GM18505 (cell line): Measurements from ENCODE around the gene CASK.

Experiments
- ATAC-seq: cut with Tn5 transposase; IDR thresholded peaks from one replicate; pipeline ENCODE4 v1.9.1; 2021; ENCODE audit not compliant: unreplicated experiment
- POLR2A ChIP-seq: IDR thresholded peaks from 4 replicates; pipeline ENCODE4 v1.6.1; 2011; ENCODE audit warnings: borderline replicate concordance; ENCODE audit not compliant: insufficient read depth, insufficient read length; ENCODE audit errors: extremely low read depth

Gene CASK

DNA sequence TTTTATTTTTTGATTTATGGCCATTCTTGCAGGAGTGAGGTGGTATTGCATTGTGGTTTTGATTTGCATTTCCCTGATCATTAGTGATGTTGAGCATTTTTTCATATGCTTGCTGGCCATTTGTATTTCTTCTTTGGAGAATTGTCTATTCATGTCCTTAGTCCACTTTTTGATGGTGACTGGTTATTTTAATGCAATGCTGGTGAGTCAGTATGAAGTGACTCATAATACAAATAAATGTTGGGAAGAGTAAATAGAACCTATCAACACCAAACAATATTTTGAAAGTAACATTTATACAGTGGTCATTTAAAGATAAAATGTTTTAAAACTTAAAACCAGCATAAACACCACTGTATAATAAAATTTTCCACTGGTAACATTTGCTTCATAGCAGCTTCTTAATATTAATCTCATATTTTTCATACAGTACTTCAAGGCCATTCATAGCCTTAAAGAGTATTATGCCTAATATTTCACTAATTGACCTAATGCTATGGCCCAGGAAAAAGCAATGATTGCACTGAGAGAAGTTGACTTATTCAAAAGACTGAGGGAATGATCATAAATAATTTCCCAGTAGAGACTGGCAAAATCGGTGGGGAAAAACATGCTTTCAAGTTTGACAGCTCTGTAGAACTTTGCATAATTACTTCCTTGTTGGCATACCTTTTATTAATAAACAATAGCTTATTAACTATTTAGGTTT, 33.9 kb downstream of the CASK start:
- TF ChIP-seq POLR2A = no peak
- ATAC-seq = no peak

DNA sequence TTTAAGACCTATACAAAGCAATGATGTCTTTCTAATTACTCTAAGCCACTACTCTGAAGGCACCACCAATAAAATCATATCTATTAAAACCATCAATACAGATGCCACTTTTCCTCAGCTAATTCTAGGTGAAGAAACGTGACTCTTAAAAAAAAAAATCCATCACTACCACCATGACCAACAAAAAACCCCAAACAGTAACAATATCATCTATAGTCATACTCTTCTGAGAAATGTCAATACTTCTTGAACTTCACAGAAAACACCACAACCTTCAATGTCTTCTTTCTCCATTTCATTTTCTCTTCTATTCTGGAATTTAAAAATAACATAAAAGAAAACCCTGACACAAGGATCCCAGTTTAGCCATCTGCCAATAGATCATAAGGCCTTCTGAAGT, 35.7 kb downstream of the CASK start:
- no peak for ATAC-seq
- TF ChIP-seq POLR2A = no peak

DNA sequence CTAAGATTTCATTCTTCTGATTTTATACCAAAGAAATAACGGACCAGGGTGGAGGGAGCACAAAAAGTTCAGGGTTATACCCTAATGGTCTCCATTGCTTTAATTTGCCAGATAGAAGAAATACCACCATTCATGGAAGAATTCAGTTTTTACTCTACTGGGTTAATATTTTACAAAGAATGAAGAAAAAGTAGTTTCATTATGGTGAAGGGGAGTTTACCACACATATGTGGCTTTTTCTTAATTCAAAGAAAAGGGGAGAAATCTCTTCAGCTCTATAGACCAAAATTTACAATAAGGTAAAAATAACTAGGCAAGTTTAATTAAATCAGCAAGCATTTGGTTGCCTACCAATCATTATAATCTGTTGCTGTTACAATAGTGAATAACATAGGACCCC, 37.6 kb downstream of the CASK start:
- TF ChIP-seq POLR2A = no peak
- no peak for ATAC-seq

DNA sequence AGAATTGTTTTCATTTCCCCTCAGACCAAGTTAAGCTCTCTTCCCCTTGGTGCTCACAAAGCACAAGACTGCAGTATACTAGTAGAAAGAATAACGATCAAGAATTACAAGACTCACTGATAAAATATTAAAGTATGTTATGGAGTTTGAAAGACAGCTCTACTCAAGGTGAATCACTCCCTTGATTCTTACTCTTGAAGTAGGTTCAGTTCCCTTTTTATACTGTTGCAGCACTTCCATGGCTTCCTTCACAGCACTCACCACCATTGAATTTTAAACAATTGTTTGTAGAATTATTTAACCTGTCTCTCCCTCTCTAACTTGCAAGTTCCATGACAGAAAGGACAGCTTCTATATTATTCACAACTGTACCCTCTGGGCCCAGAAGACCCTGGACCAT, 42.2 kb downstream of the CASK start:
- ATAC-seq = no peak
- TF ChIP-seq POLR2A = no peak

DNA sequence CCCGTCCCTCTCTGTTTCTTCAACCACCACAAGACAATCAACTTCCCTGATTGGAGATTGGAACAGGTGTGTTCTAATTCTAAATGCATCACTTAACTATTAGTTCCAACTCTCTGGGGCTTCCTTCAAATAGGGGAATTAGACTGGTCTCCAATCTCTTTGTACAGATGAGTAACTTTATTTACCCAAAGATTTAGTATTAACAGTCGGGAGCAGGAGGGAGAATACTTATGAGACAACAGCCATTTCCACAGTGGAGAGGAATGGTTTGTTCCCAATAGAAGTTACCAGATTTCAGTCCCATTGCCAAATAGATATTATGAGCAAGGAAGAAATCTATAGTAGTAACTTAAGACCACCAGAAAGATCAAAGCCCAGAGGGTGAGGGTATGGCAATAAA, 46.2 kb downstream of the CASK start:
- ATAC-seq = no peak
- TF ChIP-seq POLR2A = no peak

DNA sequence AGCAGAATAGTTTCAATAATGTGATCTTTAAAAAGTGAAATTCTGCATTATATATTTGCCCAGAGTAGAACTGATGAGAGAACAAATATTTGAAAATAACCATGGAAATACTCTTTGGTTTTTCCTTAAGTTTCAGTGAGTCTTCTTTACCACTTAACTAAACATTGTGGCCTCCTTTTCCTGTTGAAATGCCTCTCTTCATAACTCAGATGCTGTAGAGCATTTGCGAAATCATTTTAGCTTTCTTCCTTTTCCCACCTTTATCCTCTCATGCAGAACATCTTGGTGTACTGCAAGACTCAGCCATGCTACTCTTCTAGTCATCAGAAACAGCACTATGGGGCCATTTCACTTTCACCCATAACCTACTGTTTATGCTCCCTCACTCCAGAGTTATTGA, 48.2 kb downstream of the CASK start:
- ATAC-seq = no peak
- no peak for TF ChIP-seq POLR2A

DNA sequence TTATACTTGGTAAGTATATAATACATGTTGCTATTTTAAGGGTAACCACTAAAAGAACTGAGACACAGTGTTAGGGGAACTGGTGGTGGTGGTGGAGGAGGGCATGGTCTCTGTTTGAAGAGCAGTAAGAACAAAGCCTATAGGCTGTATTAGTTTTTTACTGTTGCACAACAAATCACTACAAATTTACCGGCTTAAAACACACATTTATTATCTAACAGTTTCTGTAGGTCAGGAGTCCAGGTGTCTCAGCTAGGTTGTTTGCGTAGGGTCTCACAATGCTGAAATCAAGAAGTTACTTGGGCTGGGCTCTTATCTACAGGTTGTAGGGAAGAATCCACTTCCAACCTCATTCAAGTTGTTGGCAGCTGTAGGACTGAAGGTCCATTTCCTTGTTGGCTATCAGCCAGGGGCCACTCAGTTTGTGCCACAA, 52.6 kb downstream of the CASK start:
- no peak for ATAC-seq

DNA sequence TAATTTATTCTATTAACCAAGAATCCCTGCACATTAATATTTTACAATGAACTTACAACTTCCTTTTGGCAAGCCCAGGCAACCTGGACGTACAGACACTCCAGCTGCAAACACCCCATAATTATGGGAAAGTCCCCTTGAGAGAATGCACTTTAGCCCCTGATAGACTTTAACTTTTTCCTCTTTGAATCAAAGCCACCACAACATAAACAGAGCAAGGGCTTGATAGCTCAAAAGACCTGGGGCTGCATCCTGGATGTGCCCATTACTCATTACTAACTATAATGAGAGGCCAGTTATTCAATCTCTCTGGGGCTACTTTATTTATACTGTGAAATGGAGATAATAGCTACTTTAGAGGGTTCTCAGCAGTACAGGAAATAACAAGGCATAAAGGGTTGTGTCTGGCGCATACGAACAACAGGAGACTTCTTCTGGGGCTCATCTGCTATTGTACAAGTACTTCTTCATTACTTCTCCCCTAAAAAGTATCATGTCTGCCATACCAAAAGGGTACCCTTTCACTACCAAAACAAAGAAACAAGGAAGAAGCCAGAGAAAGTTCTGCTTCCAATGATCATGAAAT, 54.9 kb downstream of the CASK start:
- ATAC-seq = no peak
- no peak for TF ChIP-seq POLR2A

More for the DNA sequence above, 52.6 kb downstream of the CASK start:
- no peak for TF ChIP-seq POLR2A

DNA sequence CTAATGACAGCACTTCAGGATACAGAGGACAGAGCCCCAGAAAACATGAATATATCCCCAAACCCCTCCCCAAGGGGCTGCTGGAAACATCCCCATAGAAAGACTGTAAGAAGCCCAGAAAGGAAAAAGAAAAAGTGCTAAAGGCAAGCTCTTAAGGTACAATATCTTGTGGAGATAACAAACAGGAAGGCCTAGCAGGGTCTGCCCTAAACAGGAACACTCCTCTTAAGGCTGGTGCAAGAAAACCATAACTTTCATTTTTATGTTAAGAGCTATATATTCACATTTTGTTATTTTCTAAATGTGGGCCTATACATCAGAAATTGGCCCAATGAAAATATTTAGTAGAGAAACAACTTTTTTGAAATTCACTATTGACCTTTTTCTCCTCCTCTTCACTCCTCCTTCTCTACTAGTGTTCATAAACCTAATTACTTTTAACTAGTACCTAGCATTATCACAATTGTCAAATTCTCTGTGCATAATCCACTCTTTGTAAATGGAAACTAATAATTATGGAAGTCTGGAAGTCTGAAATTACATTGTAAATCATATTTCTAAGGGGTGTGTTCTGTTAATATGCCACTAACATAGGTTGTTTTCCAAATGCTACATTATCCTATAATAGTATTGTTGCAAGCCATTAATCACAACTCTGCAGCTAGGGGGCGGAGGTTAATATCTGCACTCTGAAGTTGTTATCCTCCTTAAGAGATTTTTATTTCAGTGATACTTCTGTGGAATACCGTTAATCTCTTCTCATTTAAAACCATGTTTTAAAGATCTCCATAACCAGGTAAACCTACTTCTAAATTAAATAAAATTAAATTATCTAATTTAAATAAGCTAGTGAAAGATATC, 59.8 kb downstream of the CASK start:
- ATAC-seq = no peak
- TF ChIP-seq POLR2A = no peak

DNA sequence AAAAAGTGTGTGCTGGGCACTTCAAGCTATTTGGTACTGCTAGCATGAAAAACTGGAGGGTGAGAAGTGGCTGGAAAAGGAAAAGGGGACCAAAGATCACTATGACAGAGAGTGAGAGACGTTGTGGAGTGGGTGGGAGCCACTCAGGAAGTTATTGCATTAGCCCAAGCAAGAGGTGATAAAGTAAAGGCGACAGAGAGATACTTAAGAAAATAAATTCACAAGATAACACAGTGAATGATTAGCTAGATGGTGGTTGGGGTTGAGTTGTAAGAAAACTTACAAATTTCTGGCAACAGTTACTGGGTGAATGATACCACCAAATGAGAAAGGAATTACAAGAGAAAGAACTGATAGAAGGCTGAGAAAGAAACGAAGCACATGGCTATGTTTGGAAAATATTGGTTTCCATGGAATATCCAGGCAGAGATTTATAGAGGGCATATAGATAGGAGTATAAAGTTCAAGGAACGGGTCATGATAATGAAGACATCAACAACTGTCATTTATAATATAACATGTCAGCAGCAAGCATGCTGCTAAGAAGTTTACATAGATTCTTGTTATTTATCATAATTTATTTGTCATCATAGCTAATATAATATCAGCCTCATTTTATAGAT, 60.7 kb downstream of the CASK start:
- no peak for TF ChIP-seq POLR2A
- ATAC-seq = no peak

DNA sequence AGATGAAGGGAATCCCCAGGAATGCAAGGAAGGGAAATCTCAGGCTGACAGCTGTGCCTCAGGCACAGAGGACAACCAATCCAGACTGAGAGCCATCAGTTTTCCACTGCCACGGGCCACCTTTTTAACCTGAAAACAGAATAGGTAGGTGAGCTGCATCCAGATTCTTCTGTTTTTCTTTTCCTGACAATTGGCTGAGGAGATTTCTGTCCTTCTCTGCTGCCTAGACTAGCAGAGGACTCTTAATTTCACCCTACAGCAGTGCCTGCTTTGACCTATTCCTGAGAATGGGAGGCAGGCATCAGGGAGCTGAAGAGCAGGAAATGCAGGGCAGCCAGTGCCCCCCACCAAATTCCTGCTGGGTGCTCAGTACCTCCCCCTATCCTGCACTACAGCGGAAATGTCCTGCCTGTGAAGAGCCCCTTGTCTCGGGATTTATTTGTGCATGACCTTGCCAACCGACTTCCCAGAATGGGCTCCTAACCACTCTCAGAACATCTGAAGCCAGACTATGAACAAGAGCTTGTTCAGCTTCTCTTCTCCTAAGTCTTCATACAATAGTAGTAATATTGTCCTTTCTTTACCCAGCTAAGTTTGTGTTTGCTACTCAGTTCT, 65.1 kb downstream of the CASK start:
- TF ChIP-seq POLR2A = no peak

DNA sequence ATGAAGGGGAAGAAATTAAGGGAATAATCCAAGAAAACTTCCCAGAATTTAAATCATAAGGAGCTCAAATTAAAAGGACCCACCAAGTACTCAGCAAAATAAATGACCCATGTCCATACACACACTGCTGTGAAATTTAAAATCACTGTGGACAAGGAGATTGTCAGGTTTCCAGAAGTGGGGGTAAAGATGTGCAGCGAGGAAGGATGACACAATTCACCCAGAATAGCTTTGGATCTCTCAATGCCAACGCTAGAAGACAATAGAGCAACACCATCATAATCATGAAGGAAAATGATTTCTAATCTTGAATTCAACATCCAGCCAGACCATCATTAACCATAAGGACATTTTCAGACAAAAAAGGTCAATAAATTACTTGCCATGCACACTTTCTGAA, 65.7 kb downstream of the CASK start:
- TF ChIP-seq POLR2A = no peak
- ATAC-seq = no peak

More for the DNA sequence above, 65.1 kb downstream of the CASK start:
- no peak for ATAC-seq

DNA sequence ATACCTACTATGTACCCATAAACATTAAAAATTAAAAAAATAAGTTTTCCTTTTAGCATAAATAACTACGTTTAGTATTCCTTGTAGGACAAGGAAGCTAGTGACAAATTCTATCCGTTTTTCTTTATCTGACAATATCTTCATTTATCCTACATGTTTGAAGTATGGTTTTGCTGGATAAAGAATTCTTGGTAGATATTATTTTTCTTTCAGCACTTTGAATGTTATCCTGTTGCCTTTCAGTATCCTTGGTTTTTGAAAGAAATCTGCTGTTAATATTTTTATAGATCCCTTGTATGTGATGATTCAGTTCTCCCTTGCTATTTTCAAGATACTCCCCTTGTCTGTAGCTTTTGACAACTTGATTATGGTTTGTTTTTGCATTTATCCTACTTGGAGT, 76.6 kb downstream of the CASK start:
- no peak for TF ChIP-seq POLR2A
- no peak for ATAC-seq

DNA sequence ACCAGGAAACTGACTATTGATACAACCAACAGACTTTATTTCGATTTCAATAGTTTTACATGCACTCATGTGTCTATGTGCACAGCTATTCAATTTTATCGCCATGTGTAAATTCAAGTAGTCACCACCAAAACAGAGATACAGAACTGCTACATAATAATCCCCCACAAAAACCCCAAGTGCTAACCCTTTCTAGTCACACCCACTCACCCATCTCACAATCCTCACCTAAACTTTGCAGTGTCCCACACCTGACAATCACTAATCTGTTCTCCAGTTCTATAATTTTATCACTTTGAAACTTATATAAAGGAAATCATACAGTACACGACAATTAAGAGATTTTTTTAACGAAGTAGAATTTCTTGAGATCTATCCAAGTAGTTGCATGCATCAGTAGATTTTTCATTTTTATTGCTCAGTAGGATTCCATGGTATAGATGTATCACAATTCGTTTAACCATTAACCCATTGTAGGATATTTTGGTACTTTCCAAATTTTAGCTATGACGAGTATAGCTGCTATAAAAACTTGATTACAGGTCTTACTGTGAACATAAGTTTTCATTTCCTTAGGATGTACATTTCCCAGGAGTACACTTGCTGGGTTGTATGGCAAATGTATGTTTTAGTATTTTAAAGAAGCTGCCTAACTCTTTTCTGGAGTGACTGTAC, 85.9 kb downstream of the CASK start:
- TF ChIP-seq POLR2A = no peak
- no peak for ATAC-seq
